ENCODE measurements around the gene AHNAK2.

AHNAK2 gene

GRCh38 chr14:104936361-104937155 is 41.6 kb downstream of the AHNAK2 start:
- no peak for DNase-seq

- no peak for DNase-seq
Measured at GRCh38 chr14:104935955-104936354, 42.2 kb downstream of the AHNAK2 start.

GRCh38 chr14:104935026-104935650 is 43.0 kb downstream of the AHNAK2 start:
- no peak for DNase-seq

- DNase-seq, result no peak
Measured at GRCh38 chr14:104933746-104934733, 44.1 kb downstream of the AHNAK2 start.

- peak; percentile 87 for DNase-seq
Measured at GRCh38 chr14:104932676-104933631, 45.2 kb downstream of the AHNAK2 start.

GRCh38 chr14:104931771-104932675 is 46.2 kb downstream of the AHNAK2 start:
- no peak for DNase-seq

- no peak for DNase-seq
Measured at GRCh38 chr14:104931304-104931770, 46.8 kb downstream of the AHNAK2 start.

GRCh38 chr14:104930526-104931303 is 47.5 kb downstream of the AHNAK2 start:
- DNase-seq, result no peak

- no peak for DNase-seq
Measured at GRCh38 chr14:104929268-104930230, 48.6 kb downstream of the AHNAK2 start.

GRCh38 chr14:104928391-104929133 is 49.6 kb downstream of the AHNAK2 start:
- DNase-seq, result no peak

GRCh38 chr14:104927901-104928300 is 50.3 kb downstream of the AHNAK2 start:
- no peak for DNase-seq

- DNase-seq, result no peak
Measured at GRCh38 chr14:104927432-104927816, 50.8 kb downstream of the AHNAK2 start.

GRCh38 chr14:104926619-104927431 is 51.3 kb downstream of the AHNAK2 start:
- DNase-seq, result peak; percentile 13

- DNase-seq, result no peak
Measured at GRCh38 chr14:104925855-104926609, 52.1 kb downstream of the AHNAK2 start.

- no peak for DNase-seq
Measured at GRCh38 chr14:104925214-104925854, 52.8 kb downstream of the AHNAK2 start.
